Heart right ventricle (tissue), 16 donors: ENCODE data around the gene TTLL8. TPM values are rescaled to one million over a fixed set of nuclear protein-coding genes. Genes with fewer than 3 reads are reported as not detected.
A peak's percentile ranks its signal among the peaks of the same experiment; 100 is the strongest.

ENCODE experiments used
- ATAC-seq, 8 donors: fragments of 200-7000 bp; cut with Tn5 transposase; one replicate each; pipeline ENCODE4 v1.9.1; 2020; ENCODE audit warnings: mild to moderate bottlenecking in 8 of 8, moderate library complexity in 8 of 8, moderate number of reproducible peaks in 1 of 8
- DNase-seq, 2 donors: peaks; one replicate each; pipeline ENCODE4 v3.0.0-alpha.2; 2020
- H3K27ac ChIP-seq, 10 donors: fragments of 200-600 bp; sonication (generic) in 2 of 10; one replicate each; pipeline versions ENCODE4 v1.5.0 to v1.8.0; 2020 to 2022; ENCODE audit warnings: mild to moderate bottlenecking in 3 of 10
- H3K27me3 ChIP-seq, 7 donors: fragments of 200-600 bp; one replicate each; pipeline ENCODE4 v1.8.0; 2021 to 2022; ENCODE audit warnings: mild to moderate bottlenecking in 2 of 7
- H3K36me3 ChIP-seq, 9 donors: fragments of 200-600 bp; sonication (generic) in 1 of 9; one replicate each; pipeline versions ENCODE4 v1.5.0 to v1.8.0; 2020 to 2022; ENCODE audit warnings: mild to moderate bottlenecking in 2 of 9
- H3K4me1 ChIP-seq, 9 donors: fragments of 200-600 bp; sonication (generic) in 1 of 9; one replicate each; pipeline versions ENCODE4 v1.5.0 to v1.8.0; 2020 to 2022; ENCODE audit warnings: mild to moderate bottlenecking in 4 of 9
- H3K4me3 ChIP-seq, 10 donors: fragments of 200-600 bp; sonication (generic) in 2 of 10; one replicate each; pipeline versions ENCODE4 v1.5.0 to v1.8.0; 2020 to 2022; ENCODE audit warnings: mild to moderate bottlenecking in 7 of 10, moderate library complexity in 2 of 10
- H3K9me3 ChIP-seq, 11 donors: fragments of 200-600 bp in 10 of 11; sonication (generic) in 2 of 11; one replicate each; pipeline versions ENCODE4 v1.5.0 to v1.8.0; 2013 to 2022; ENCODE audit warnings: mild to moderate bottlenecking in 2 of 11, control low read depth in 1 of 11, moderate library complexity in 1 of 11
- WGBS, 2 donors: extraction: QIAGEN DNeasy Blood & Tissue Kit; methylation state at CpG; one replicate each; pipeline ENCODE4 v1.1.7; 2013; ENCODE audit warnings: inconsistent platforms in 1 of 2; 5-methylcytosine and 5-hydroxymethylcytosine counted together
- intact Hi-C, 10 donors: fragments of 100-400 bp; cut with DNase I; formaldehyde crosslinking; loops; one replicate each; pipeline versions ENCODE4 v1.11.1 to v1.14.2; 2022
- polyA plus RNA-seq, 2 donors: library from polyadenylated mRNA; stranded (reverse); fragments of 200-250 nt; gene quantifications; one replicate each; pipeline ENCODE4 v1.2.3, GENCODE V29; 2013
- total RNA-seq, 10 donors: library from RNA; stranded (reverse); fragmentation: NEBNext Ultra II Directional in 3 of 10; extraction: Animal tissue kit (Norgen Biotek cat#: 25700) in 3 of 10; gene quantifications; one replicate each; pipeline versions ENCODE4 v1.2.1 to v1.2.4, GENCODE V29; 2021 to 2023
- TF ChIP-seq, protein P1 (sequence below), 9 donors: fragments of 200-600 bp; sonication (generic) in 2 of 9; IDR thresholded peaks; one replicate each; pipeline versions ENCODE4 v1.5.0 to v1.8.0; 2021 to 2022; ENCODE audit warnings: antibody characterized with exemption in 9 of 9, mild to moderate bottlenecking in 5 of 9, moderate library complexity in 1 of 9
- donor health status: Arrhythmogenic right ventricular cardiomyopathy.
- donor health status: ischemic (EF 13 %, LVEDD 7.1; RV severe dilation, severe dysfunction).
- donor health status: healthy with polysubstance abuse.
- donor health status: DM: no; HTN: yes; CAD: no.
- donor health status: DM: no; HTN: no; CAD: no.
- donor health status: ischemic (EF 25% LVEDD 6.9; RV normal size, moderate dysfunction).
- donor health status: ischemic (EF 25% LVEDD 5.7; RV mildly dilated, moderate dysfunction).
- donor health status: healthy.
- donor health status: DM: yes; HTN: yes; CAD: no.
- donor health status: Ischemic cardiomyopathy.
- donor health status: ischemic (EF 35%, LVEDD 5.7; RV mildly dilated, moderate dysfunction).
- donor health status: nonischemic (EF 11% LVEDD 7.7; RV severe dilation, severe dysfunction).
- donor health status: DM: yes; HTN: yes; CAD: no.
- donor health status: PGD.
- donor health status: ischemic (EF 29% LVEDD 5.4; RV normal size, mild dysfunction).
- donor health status: nonischemic (EF 23%, LVEDD 6.1; RV moderate dilation, normal function).

Gene TTLL8
- total and polyA plus RNA-seq, 12 donors = not detected

DNA sequence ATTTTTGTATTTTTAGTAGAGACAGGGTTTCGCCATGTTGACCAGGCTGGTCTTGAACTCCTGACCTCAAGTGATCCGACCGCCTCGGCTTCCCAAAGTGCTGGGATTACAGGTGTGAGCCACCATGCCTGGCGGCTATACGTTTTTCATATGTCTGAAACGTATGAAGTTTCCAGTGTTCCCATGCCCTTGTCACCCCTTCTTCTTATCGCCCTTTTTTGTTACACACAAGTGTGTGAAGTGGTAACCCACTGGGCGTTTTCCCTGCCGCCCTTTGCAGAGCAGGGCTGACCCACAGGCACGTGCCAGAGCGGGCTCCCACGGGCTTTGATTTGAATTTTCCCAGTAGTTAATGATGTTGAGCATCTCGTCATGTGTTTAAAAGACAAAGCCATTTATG lies 80.5 kb downstream of the TTLL8 start:
- TF ChIP-seq, protein P1, sequence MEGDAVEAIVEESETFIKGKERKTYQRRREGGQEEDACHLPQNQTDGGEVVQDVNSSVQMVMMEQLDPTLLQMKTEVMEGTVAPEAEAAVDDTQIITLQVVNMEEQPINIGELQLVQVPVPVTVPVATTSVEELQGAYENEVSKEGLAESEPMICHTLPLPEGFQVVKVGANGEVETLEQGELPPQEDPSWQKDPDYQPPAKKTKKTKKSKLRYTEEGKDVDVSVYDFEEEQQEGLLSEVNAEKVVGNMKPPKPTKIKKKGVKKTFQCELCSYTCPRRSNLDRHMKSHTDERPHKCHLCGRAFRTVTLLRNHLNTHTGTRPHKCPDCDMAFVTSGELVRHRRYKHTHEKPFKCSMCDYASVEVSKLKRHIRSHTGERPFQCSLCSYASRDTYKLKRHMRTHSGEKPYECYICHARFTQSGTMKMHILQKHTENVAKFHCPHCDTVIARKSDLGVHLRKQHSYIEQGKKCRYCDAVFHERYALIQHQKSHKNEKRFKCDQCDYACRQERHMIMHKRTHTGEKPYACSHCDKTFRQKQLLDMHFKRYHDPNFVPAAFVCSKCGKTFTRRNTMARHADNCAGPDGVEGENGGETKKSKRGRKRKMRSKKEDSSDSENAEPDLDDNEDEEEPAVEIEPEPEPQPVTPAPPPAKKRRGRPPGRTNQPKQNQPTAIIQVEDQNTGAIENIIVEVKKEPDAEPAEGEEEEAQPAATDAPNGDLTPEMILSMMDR (IDR thresholded peaks at IDR 0.05) = no peak
- Histone ChIP-seq H3K27me3 (peaks cover 0 to 11% (median 7%) of the 10 kb centered on the region in 7 donors), H3K9me3 (peaks cover 0 to 18% (median 0%) of the 10 kb centered on the region in 11 donors), H3K4me3 (no peak overlapping the region), H3K36me3 (no peaks in the 10 kb centered on the region), H3K4me1 (peaks cover 0 to 5% (median 0%) of the 10 kb centered on the region in 9 donors), H3K27ac (no peak overlapping the region)
- intact Hi-C loops = no loop called here
- ATAC-seq = no peak
- DNase-seq = no peak
- WGBS, 2 donors = 86 to 88% methylated on average over 14 of the region's 14 CpGs

- peak in 1 of 8 donors; percentile 15 for ATAC-seq
- TF ChIP-seq, protein P1 (IDR thresholded peaks at IDR 0.05) = no peak
Observed at GRCh38 chr22:49976439-49977175, 81.5 kb downstream of the TTLL8 start.

DNA sequence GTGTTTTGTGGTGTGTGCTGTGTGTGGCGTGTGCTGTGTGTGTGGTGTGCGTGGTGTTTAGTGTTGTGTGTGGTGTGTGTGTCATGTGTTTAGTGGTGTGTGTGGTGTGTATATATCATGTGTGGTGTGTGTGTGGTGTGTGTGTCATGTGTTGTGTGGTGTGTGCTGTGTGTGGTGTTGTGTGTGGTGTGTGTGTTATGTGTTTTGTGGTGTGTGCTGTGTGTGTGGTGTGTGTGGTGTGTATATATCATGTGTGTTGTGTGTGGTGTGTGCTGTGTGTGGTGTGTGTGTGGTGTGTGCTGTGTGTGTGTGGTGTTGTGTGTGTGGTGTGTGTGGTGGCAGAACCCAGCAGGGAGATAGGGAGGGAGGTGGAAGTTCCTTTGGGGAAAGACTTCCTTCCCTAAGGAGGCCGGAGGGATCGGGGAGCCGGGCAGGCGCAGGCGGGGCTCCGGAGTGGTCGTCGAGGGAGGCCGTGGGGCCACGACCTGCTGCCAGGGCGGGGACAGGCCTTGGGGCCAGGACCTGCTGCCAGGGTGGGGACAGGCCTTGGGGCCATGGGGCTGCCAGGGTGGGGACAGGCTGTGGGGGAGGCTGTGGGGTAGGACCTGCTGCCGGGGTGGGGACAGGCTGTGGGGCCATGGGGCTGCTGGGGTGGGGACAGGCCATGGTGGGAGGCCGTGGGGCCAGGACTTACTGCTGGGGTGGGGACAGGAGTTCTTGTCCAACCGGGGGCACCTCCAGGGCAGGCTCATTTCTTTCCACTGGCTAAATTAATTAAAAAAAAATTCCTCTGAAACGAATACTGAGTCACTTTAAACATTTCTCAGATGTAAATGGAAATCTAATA lies 82.3 kb downstream of the TTLL8 start:
- ATAC-seq (no peak), DNase-seq (peak in 1 of 2 donors; percentile 10)
- Histone ChIP-seq H3K4me1 (peaks cover 0 to 22% (median 13%) of the 10 kb centered on the region in 9 donors), H3K9me3 (peaks cover 0 to 18% (median 0%) of the 10 kb centered on the region in 11 donors), H3K27ac (peak overlapping the region in 2 of 10 donors; percentile 1 to 44), H3K4me3 (no peak overlapping the region), H3K36me3 (no peaks in the 10 kb centered on the region), H3K27me3 (peaks cover 0 to 10% (median 0%) of the 10 kb centered on the region in 7 donors)
- TF ChIP-seq, protein P1 (IDR thresholded peaks at IDR 0.05) = no peak
- intact Hi-C loops = no loop called here
- 33 to 37% methylated on average over 17 of the region's 17 CpGs for WGBS, 2 donors

More at GRCh38 chr22:49976439-49977175, 81.5 kb downstream of the TTLL8 start:
- intact Hi-C loops = no loop called here
- peaks cover 0 to 18% (median 0%) of the 10 kb centered on the region in 11 donors for H3K9me3 ChIP-seq
- H3K27me3 ChIP-seq = peaks cover 0 to 6% (median 0%) of the 10 kb centered on the region in 7 donors
- peaks cover 0 to 13% (median 6%) of the 10 kb centered on the region in 9 donors for H3K4me1 ChIP-seq
- H3K36me3 ChIP-seq = no peaks in the 10 kb centered on the region
- 66 to 71% methylated on average over 15 of the region's 15 CpGs for WGBS, 2 donors
- H3K27ac ChIP-seq = peak overlapping the region in 2 of 10 donors; percentile 1 to 44
- DNase-seq = no peak
- H3K4me3 ChIP-seq = no peak overlapping the region
